ENCODE results near the gene ANO1.
A peak's percentile ranks its signal among the peaks of the same experiment; 100 is the strongest.

ANO1 gene

DNA sequence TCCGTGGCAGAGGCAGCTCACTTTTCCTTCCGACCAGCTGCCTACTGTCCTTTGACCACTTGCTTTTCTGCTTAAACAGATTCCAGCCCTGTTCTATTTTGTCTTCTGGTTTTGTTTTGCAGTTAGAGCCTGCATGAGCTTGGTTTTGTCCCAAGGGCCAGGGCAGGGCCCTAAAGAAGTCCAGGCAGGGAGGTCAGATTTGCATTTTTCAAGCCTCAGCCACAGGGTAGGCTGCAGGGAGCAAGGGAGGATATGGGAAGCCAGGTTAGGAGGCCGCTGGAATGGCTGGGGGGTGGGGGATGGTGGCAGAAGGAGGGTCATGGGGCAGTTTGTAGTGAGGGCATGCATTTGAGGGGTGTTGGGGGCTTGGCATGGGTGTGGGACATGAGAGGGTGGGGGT lies 148.1 kb downstream of the ANO1 start:
- no peak for DNase-seq

GRCh38 chr11:70226967-70227366 lies 148.8 kb downstream of the ANO1 start:
- no peak for DNase-seq

GRCh38 chr11:70229737-70230136 lies 151.6 kb downstream of the ANO1 start:
- DNase-seq: no peak

GRCh38 chr11:70230151-70230839 lies 152.2 kb downstream of the ANO1 start:
- DNase-seq: no peak

GRCh38 chr11:70230840-70231710 lies 153.0 kb downstream of the ANO1 start:
- no peak for DNase-seq

- peak; percentile 24 for DNase-seq
Observed at GRCh38 chr11:70233034-70233433, 154.9 kb downstream of the ANO1 start.

- DNase-seq: peak; percentile 99
Observed at GRCh38 chr11:70233511-70233934, 155.4 kb downstream of the ANO1 start.

DNA sequence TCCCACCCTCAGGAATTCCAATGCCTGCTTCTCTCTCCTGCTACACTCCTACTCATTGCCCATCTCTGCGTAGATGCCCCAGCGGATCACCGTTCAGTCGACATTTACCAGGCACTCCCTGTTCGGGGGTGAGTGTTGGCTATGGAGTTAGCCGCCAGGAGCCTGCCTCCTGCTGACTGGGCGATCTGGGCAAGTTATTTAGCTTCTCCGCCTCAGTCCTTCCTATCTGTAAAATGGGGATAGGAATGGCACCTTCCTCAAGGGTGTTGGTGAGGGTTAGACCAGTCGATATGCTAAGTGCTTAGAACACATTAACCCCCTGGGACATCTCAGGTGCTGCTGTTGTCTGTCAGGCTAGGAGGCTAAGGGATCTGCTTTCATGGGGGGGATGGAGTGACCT lies 155.8 kb downstream of the ANO1 start:
- DNase-seq: no peak
